Measurements from ENCODE around the gene LPAR6.

LPAR6 gene

GRCh38 chr13:48405875-48406274, 7.0 kb downstream of the LPAR6 start:
- TF ChIP-seq JUND (IDR thresholded peaks at IDR 0.05; ENCODE audit: low read depth), result no peak
- in situ Hi-C loops (cut with HindIII; ENCODE audit: low pct_unique_long_range_greater_than_20kb, low sequenced_read_pairs), result no loop called here
- no peak for DNase-seq (ENCODE audit: low read depth in 1 of 2, low spot score in 1 of 2)

GRCh38 chr13:48404952-48405351, 8.0 kb downstream of the LPAR6 start:
- no peak for TF ChIP-seq JUND (IDR thresholded peaks at IDR 0.05; ENCODE audit: low read depth)
- DNase-seq (ENCODE audit: low read depth in 1 of 2, low spot score in 1 of 2), result no peak
- in situ Hi-C loops (cut with HindIII; ENCODE audit: low pct_unique_long_range_greater_than_20kb, low sequenced_read_pairs), result no loop called here

- no peak for DNase-seq (ENCODE audit: low read depth in 1 of 2, low spot score in 1 of 2)
- in situ Hi-C loops (cut with HindIII; ENCODE audit: low pct_unique_long_range_greater_than_20kb, low sequenced_read_pairs), result no loop called here
- TF ChIP-seq JUND (IDR thresholded peaks at IDR 0.05; ENCODE audit: low read depth), result no peak
These were observed 9.0 kb downstream of the LPAR6 start for GRCh38 chr13:48403913-48404312.

- DNase-seq (ENCODE audit: low read depth in 1 of 2, low spot score in 1 of 2), result no peak
- TF ChIP-seq JUND (IDR thresholded peaks at IDR 0.05; ENCODE audit: low read depth), result no peak
- in situ Hi-C loops (cut with HindIII; ENCODE audit: low pct_unique_long_range_greater_than_20kb, low sequenced_read_pairs), result no loop called here
These were observed 9.7 kb downstream of the LPAR6 start for GRCh38 chr13:48403151-48403631.

- no peak for TF ChIP-seq JUND (IDR thresholded peaks at IDR 0.05; ENCODE audit: low read depth)
- in situ Hi-C loops (cut with HindIII; ENCODE audit: low pct_unique_long_range_greater_than_20kb, low sequenced_read_pairs), result no loop called here
- no peak for DNase-seq (ENCODE audit: low read depth in 1 of 2, low spot score in 1 of 2)
These were observed 10.5 kb downstream of the LPAR6 start for GRCh38 chr13:48402325-48402932.

- TF ChIP-seq JUND (IDR thresholded peaks at IDR 0.05; ENCODE audit: low read depth), result no peak
- in situ Hi-C loops (cut with HindIII; ENCODE audit: low pct_unique_long_range_greater_than_20kb, low sequenced_read_pairs), result no loop called here
- no peak for DNase-seq (ENCODE audit: low read depth in 1 of 2, low spot score in 1 of 2)
These were observed 11.4 kb downstream of the LPAR6 start for GRCh38 chr13:48401480-48401879.

- no peak for TF ChIP-seq JUND (IDR thresholded peaks at IDR 0.05; ENCODE audit: low read depth)
- in situ Hi-C loops (cut with HindIII; ENCODE audit: low pct_unique_long_range_greater_than_20kb, low sequenced_read_pairs), result no loop called here
- DNase-seq (ENCODE audit: low read depth in 1 of 2, low spot score in 1 of 2), result peak; percentile 13 to 71
These were observed 12.0 kb downstream of the LPAR6 start for GRCh38 chr13:48400850-48401291.

- in situ Hi-C loops (cut with HindIII; ENCODE audit: low pct_unique_long_range_greater_than_20kb, low sequenced_read_pairs), result no loop called here
- DNase-seq (ENCODE audit: low read depth in 1 of 2, low spot score in 1 of 2), result no peak
- no peak for TF ChIP-seq JUND (IDR thresholded peaks at IDR 0.05; ENCODE audit: low read depth)
These were observed 12.7 kb downstream of the LPAR6 start for GRCh38 chr13:48400090-48400694.

GRCh38 chr13:48398450-48399095, 14.3 kb downstream of the LPAR6 start:
- DNase-seq (ENCODE audit: low read depth in 1 of 2, low spot score in 1 of 2), result no peak
- no peak for TF ChIP-seq JUND (IDR thresholded peaks at IDR 0.05; ENCODE audit: low read depth)
- in situ Hi-C loops (cut with HindIII; ENCODE audit: low pct_unique_long_range_greater_than_20kb, low sequenced_read_pairs), result no loop called here

GRCh38 chr13:48397744-48398143, 15.2 kb downstream of the LPAR6 start:
- TF ChIP-seq JUND (IDR thresholded peaks at IDR 0.05; ENCODE audit: low read depth), result no peak
- no peak for DNase-seq (ENCODE audit: low read depth in 1 of 2, low spot score in 1 of 2)
- in situ Hi-C loops (cut with HindIII; ENCODE audit: low pct_unique_long_range_greater_than_20kb, low sequenced_read_pairs), result no loop called here

- in situ Hi-C loops (cut with HindIII; ENCODE audit: low pct_unique_long_range_greater_than_20kb, low sequenced_read_pairs), result no loop called here
- no peak for TF ChIP-seq JUND (IDR thresholded peaks at IDR 0.05; ENCODE audit: low read depth)
- no peak for DNase-seq (ENCODE audit: low read depth in 1 of 2, low spot score in 1 of 2)
These were observed 19.2 kb downstream of the LPAR6 start for GRCh38 chr13:48393698-48394085.

GRCh38 chr13:48393030-48393697, 19.7 kb downstream of the LPAR6 start:
- DNase-seq (ENCODE audit: low read depth in 1 of 2, low spot score in 1 of 2), result no peak
- in situ Hi-C loops (cut with HindIII; ENCODE audit: low pct_unique_long_range_greater_than_20kb, low sequenced_read_pairs), result no loop called here
- no peak for TF ChIP-seq JUND (IDR thresholded peaks at IDR 0.05; ENCODE audit: low read depth)

- no peak for TF ChIP-seq JUND (IDR thresholded peaks at IDR 0.05; ENCODE audit: low read depth)
- DNase-seq (ENCODE audit: low read depth in 1 of 2, low spot score in 1 of 2), result no peak
- in situ Hi-C loops (cut with HindIII; ENCODE audit: low pct_unique_long_range_greater_than_20kb, low sequenced_read_pairs), result no loop called here
These were observed 21.7 kb downstream of the LPAR6 start for GRCh38 chr13:48391257-48391656.

Measured in T47D (cell line).